Brain microvascular endothelial cell (primary cell): ENCODE data around the gene PTPN3.

Experiments
- DNase-seq: peaks from one replicate; pipeline ENCODE4 v3.0.0-alpha.2; 2020
- H3K27ac ChIP-seq: fragments of 250-450 bp; sonication (Bioruptor Pico); 2 replicates; pipeline ENCODE4 v1.5.1; 2020; ENCODE audit warnings: mild to moderate bottlenecking, moderate library complexity
- H3K27me3 ChIP-seq: fragments of 250-450 bp; sonication (Bioruptor Pico); replicated peaks from 2 replicates; pipeline ENCODE4 v1.5.1; 2020; ENCODE audit warnings: mild to moderate bottlenecking
- H3K36me3 ChIP-seq: fragments of 250-450 bp; sonication (Bioruptor Pico); replicated peaks from 2 replicates; pipeline ENCODE4 v1.5.1; 2020; ENCODE audit warnings: mild to moderate bottlenecking
- H3K4me3 ChIP-seq: 2 replicates; pipeline ENCODE4 v1.5.1; 2011; ENCODE audit warnings: low read depth, mild to moderate bottlenecking, control low read depth, low read length, moderate library complexity
- in situ Hi-C: cut with HindIII; loops from 2 replicates; pipeline ENCODE4 v1.10.0; 2017; ENCODE audit warnings: low sequenced_read_pairs, low pct_ligation_motif_present
- TF ChIP-seq, protein P1 (sequence below): IDR thresholded peaks from 2 replicates; pipeline ENCODE4 v1.5.1; 2011; ENCODE audit warnings: low read depth, mild to moderate bottlenecking, moderate library complexity, low read length, control low read depth, inconsistent platforms; ENCODE audit errors: missing control alignments

PTPN3 gene

DNA sequence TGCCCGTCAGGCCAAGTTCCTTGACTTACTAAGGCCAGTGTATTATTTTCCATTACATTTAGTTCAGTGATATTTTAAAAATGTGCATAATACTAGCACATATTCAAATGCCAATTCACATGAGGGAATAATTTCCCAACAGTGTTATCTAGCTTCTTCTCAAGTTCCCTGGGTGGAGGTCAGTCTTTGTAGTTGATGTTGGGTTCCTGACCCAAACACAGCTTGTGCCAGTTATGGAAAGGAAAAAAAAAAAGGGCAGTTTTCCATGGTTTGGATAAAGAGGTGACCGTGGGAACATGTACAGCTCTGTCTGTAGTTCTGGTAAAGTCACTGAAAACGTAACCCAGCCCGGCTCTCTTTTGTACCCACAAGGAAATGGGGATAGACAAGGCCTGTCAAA lies 11.5 kb upstream of the PTPN3 start:
- Histone ChIP-seq H3K36me3 (no peaks in the 10 kb centered on the region), H3K27me3 (no peaks in the 10 kb centered on the region), H3K27ac (no peak overlapping the region), H3K4me3 (no peak overlapping the region)
- TF ChIP-seq, protein P1, sequence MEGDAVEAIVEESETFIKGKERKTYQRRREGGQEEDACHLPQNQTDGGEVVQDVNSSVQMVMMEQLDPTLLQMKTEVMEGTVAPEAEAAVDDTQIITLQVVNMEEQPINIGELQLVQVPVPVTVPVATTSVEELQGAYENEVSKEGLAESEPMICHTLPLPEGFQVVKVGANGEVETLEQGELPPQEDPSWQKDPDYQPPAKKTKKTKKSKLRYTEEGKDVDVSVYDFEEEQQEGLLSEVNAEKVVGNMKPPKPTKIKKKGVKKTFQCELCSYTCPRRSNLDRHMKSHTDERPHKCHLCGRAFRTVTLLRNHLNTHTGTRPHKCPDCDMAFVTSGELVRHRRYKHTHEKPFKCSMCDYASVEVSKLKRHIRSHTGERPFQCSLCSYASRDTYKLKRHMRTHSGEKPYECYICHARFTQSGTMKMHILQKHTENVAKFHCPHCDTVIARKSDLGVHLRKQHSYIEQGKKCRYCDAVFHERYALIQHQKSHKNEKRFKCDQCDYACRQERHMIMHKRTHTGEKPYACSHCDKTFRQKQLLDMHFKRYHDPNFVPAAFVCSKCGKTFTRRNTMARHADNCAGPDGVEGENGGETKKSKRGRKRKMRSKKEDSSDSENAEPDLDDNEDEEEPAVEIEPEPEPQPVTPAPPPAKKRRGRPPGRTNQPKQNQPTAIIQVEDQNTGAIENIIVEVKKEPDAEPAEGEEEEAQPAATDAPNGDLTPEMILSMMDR: no peak
- in situ Hi-C loops: no loop called here
- no peak for DNase-seq

DNA sequence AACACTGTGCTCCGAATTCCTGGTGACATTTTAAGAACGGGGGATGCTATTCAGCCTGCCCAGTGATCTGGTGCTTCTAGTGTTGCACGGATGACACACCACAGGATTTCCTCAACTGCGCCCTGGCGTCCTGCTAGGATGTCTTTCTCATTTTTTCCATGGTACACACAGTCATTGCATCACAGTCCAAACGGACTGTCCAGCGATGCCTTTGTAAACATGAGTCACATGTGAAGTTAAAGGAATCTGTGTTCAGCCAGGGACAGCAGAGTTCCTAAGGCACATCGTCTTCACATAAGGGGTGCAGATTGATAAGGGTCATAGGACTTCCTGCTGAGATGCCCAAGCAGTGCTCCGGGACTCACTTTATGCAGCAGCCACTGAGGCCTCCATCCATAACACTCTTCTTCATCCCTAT lies 9.3 kb upstream of the PTPN3 start:
- in situ Hi-C loops: no loop called here
- DNase-seq: peak; percentile 90
- Histone ChIP-seq H3K4me3 (no peak overlapping the region), H3K27me3 (no peaks in the 10 kb centered on the region), H3K27ac (no peak overlapping the region), H3K36me3 (no peaks in the 10 kb centered on the region)
- TF ChIP-seq, protein P1: no peak

DNA sequence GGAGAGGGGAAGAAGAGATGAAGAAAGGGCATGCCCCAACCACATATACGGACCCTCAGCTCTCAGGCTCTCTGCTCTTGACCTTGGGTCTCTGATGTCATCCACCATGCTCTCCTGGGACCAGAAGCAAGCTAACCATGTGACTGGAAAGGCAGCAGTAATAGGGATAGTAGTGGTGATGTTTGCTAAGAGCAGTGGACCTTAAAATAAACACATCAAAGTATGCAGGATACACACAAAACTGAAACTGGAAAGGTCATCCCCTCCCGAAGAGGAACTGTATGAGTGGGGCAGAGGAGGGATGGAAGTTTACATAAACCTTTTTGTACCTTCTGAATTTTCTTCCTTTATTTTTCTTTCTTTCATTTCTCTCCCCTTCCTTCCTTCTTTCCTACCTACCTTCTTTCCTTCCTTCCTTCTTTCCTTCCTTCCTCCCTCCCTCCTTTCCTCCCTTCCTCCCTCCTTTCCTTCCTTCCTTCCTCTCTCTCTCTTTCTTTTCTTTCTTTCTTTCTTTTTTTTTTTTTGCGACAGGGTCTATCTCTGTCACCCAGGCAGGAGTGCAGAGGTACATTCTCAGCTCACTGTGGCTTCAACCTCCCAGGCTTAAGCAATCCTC lies 8.1 kb upstream of the PTPN3 start:
- TF ChIP-seq, protein P1: no peak
- no peaks in the 10 kb centered on the region for H3K27me3 ChIP-seq
- H3K27ac ChIP-seq: no peak overlapping the region
- in situ Hi-C loops: no loop called here
- H3K36me3 ChIP-seq: no peaks in the 10 kb centered on the region
- no peak overlapping the region for H3K4me3 ChIP-seq
- DNase-seq: no peak

DNA sequence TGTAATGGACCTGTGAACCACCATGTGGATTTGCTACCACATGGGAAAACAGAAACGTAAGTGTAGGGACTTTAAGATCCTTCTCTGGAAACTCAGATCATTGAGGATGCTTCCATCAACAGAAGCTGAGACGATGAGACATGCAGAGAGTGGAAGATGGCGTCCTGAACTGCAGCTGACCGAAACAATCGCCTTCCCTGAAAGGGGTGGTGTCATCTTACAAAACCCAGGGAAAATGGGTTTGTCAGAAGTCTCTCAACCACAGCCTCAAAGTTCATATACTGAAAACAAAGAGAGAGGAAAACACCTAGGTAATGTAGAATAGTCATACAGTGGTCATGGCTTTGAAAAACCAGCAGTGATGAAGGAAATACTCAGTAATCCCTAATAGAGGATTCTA lies 6.6 kb upstream of the PTPN3 start:
- Histone ChIP-seq H3K36me3 (no peaks in the 10 kb centered on the region), H3K4me3 (no peak overlapping the region), H3K27me3 (no peaks in the 10 kb centered on the region), H3K27ac (no peak overlapping the region)
- TF ChIP-seq, protein P1: no peak
- in situ Hi-C loops: no loop called here
- no peak for DNase-seq

DNA sequence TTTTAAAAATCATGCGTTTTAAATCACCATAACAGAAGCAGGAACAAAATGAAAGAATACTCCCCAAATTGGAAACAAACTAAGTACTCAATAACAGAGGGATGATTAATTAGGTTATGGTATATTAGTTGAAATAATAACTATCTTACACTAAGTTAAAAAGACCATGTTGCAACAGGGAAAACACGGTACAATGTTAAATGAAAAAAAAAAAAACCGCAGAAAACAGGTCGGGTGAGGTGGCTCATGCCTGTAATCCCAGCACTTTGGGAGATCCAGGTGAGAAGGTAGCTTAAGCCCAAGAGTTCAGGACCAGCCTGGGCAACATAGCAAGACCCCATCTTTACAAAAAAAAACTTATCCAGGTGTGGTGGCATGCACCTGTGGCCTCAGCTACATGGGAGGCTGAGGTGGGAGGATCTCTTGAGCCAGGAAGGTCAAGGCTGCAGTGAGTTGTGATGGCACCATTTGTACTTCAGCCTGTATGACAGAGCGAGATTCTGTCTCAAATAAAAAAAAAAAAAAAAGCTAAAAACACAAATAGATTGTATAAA lies 2.4 kb upstream of the PTPN3 start:
- TF ChIP-seq, protein P1: no peak
- in situ Hi-C loops: no loop called here
- Histone ChIP-seq H3K4me3 (no peak overlapping the region), H3K36me3 (no peaks in the 10 kb centered on the region), H3K27me3 (no peaks in the 10 kb centered on the region), H3K27ac (no peak overlapping the region)
- no peak for DNase-seq
